GM10266 (cell line): ENCODE measurements around the gene VIPR1.

ENCODE experiments used
- DNase-seq: peaks from one replicate; pipeline ENCODE4 v3.0.0; 2012; ENCODE audit errors: extremely low spot score
- CTCF ChIP-seq: IDR thresholded peaks from 2 replicates; pipeline ENCODE4 v1.5.1; 2012; ENCODE audit warnings: mild to moderate bottlenecking, low read depth; ENCODE audit not compliant: control insufficient read depth, insufficient read depth; ENCODE audit errors: missing control alignments

The VIPR1 gene

DNA sequence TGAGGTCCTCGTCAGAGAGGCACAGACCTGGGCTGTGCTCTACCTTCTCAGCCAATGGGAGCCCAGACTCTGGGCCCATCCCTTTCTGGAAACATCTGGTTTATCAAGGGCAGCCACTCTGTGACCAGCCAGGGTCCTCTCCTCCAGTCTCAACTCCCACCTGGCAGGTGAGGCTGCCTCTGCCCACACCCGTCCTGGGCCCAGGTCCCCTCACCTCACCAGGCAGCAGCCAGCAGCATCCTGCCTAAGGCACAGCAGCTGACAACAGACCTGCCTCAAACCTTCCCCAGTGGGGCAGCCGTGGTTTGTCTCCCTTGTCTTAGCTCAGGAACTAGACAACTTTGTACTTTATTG is 8.7 kb upstream of the VIPR1 start:
- DNase-seq: no peak
- TF ChIP-seq CTCF: no peak

DNA sequence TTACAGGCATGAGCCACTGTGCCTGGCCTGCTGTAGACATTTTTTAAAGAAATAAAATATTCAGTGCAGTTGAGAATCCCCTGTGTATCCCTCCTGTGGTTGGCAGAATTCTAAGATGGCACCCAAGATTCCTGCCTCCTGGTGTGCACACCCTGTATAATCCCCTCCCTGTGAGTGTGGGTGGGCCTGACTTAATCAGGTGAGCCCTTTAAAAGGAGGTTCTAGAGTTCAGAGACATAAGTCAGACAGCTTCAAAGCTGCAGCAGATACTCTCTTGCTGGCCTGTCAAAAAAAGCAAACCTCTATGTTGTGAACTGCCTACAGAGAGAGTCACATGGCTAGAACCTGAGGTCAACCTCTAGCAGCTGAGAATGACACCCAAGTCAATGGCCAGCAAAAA is 7.0 kb upstream of the VIPR1 start:
- no peak for TF ChIP-seq CTCF
- DNase-seq: no peak

- DNase-seq: no peak
- TF ChIP-seq CTCF: no peak
Measured at GRCh38 chr3:42497009-42497731, 5.3 kb upstream of the VIPR1 start.

- DNase-seq: no peak
Measured at GRCh38 chr3:42498034-42498433, 4.4 kb upstream of the VIPR1 start.

GRCh38 chr3:42498791-42499477 is 3.5 kb upstream of the VIPR1 start:
- TF ChIP-seq CTCF: no peak
- DNase-seq: no peak

More at GRCh38 chr3:42498034-42498433, 4.4 kb upstream of the VIPR1 start:
- no peak for TF ChIP-seq CTCF

- no peak for TF ChIP-seq CTCF
- no peak for DNase-seq
Measured at GRCh38 chr3:42499478-42499871, 3.0 kb upstream of the VIPR1 start.

DNA sequence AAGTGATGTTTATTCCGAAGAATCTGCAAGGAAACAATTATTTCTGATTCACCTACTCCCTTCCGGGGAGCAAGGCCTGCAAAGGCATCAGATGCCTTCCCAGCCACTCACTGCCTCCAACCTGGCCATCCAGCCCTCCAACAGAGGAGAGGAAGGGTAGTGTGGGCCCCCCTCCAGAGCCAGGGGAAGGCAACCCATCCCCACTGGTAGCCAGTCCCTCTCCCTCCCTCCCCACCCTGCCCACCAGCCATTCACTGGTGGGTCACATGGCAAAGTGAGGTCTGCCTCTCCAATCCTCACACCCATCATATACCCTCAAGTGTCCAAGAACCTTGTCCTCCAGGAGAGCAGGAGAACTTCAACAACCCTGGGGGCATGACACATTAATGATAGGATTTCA is 2.4 kb upstream of the VIPR1 start:
- TF ChIP-seq CTCF: no peak
- DNase-seq: no peak
